GM18508 (cell line): Measurements from ENCODE around the gene OTC.

Source experiments
- ATAC-seq: cut with Tn5 transposase; IDR thresholded peaks from one replicate; pipeline ENCODE4 v1.9.1; 2021; ENCODE audit warnings: moderate number of reproducible peaks; ENCODE audit not compliant: insufficient read depth, unreplicated experiment

The OTC gene

GRCh38 chrX:38458071-38458470 is 105.7 kb downstream of the OTC start:
- no peak for ATAC-seq

DNA sequence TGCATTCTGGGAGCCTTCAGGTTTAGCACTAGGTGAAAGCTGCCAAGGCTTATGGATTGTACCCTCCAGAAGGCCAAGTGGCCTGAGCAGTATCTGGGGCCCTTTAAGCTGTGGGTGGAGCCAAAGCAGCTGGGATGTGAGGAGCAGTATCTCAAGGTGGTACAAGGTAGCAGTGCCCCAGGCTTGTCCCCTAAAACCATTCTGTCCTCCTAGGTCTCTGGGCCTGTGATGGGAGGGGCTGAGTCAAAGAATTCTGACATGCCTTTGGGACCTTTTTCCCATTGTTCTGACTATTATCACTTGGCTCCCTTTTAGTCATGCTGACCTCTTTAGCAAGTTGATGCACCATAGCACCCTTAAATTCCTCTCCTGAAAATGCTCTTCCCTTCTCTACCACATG is 109.9 kb downstream of the OTC start:
- ATAC-seq, result no peak

DNA sequence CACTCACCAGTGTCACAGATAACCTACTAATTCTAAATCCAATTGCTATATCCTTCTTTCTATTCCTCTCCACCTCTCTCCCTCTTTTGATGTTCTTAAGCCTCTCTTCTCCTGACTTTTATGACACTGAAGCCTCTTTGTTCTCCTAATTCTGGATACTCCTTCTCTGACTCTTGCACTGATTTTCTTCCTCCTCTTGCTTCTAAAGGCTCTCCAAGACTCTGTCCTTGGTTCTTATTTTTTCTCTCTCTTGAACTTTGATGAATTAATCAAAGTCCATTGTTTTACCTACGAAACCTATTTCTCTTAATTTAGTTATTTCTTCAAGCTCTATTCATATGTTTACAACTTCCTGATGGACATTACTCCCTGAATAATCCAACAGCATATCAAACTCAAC is 113.3 kb downstream of the OTC start:
- ATAC-seq, result no peak

- ATAC-seq, result no peak
Measured at GRCh38 chrX:38468563-38469157, 116.3 kb downstream of the OTC start.
